ENCODE results near the gene FOXRED2.

DNA sequence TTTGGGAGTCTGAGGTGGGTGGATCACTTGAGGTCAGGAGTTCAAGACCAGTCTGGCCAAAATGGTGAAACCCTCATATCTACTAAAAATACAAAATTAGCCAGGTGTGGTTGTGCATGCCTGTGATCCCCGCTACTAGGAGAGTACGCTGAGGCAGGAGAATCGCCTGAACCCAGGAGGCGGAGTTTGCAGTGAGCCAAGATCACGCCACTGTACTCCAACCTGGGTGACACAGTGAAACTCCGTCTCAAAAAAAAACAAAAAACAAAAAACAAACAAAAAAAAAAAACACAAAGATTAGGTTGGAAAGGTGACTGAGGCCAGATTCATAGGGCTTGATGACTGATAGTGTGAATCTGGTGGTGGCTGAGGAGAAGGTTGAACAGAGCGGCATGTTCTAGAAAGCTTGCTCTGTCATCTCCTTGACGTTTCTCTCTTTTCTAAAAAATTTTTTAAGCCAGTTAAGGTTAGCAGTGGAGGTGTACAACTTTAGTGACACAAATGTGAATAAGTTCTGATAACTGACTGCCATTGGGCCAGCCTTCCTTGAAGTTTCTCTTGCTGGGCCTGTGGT lies 66.3 kb downstream of the FOXRED2 start:
- TF ChIP-seq, protein P1, sequence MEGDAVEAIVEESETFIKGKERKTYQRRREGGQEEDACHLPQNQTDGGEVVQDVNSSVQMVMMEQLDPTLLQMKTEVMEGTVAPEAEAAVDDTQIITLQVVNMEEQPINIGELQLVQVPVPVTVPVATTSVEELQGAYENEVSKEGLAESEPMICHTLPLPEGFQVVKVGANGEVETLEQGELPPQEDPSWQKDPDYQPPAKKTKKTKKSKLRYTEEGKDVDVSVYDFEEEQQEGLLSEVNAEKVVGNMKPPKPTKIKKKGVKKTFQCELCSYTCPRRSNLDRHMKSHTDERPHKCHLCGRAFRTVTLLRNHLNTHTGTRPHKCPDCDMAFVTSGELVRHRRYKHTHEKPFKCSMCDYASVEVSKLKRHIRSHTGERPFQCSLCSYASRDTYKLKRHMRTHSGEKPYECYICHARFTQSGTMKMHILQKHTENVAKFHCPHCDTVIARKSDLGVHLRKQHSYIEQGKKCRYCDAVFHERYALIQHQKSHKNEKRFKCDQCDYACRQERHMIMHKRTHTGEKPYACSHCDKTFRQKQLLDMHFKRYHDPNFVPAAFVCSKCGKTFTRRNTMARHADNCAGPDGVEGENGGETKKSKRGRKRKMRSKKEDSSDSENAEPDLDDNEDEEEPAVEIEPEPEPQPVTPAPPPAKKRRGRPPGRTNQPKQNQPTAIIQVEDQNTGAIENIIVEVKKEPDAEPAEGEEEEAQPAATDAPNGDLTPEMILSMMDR (IDR thresholded peaks at IDR 0.05; ENCODE audit: insufficient read depth, low read length, poor library complexity, severe bottlenecking) = no peak
- TF ChIP-seq EZH2phosphoT487 (conservative IDR thresholded peaks at IDR 0.05; ENCODE audit: low read length) = no peak

Data from SU-DHL-6 (cell line).